ENCODE results near the gene FNDC3B.
"Not testable (repeated sequence)": the region's sequence is repeated elsewhere in the genome, so short reads cannot be mapped to it uniquely, and the experiment has no call there.

Gene FNDC3B

GRCh38 chr3:172365028-172365567 lies 325.7 kb downstream of the FNDC3B start:
- Histone ChIP-seq H3K4me1 (ENCODE audit: insufficient read depth, low read length, poor library complexity, severe bottlenecking) (no peaks in the 10 kb centered on the region), H2AFZ (ENCODE audit: low read length) (no peak overlapping the region), H3K4me2 (ENCODE audit: low read depth, low read length, poor library complexity, severe bottlenecking) (no peak overlapping the region), H3K9me3 (ENCODE audit: insufficient read depth, low read depth, low read length) (no peaks in the 10 kb centered on the region), H3F3A (ENCODE audit: low read depth) (no peaks in the 10 kb centered on the region), H3K9ac (ENCODE audit: low read depth, low read length, poor library complexity, severe bottlenecking) (no peak overlapping the region), H3K79me2 (ENCODE audit: insufficient read depth, low read length) (no peaks in the 10 kb centered on the region), H3K27me3 (ENCODE audit: insufficient read depth, low read length, poor library complexity, severe bottlenecking) (no peaks in the 10 kb centered on the region), H3K9me2 (replicated peaks; ENCODE audit: low read depth, low read length) (no peaks in the 10 kb centered on the region), H3K4me3 (ENCODE audit: low read length, poor library complexity, severe bottlenecking) (no peak overlapping the region), H3K36me3 (ENCODE audit: insufficient read depth, low read length) (peaks cover 16% of the 10 kb centered on the region; the same call in 1 of the 2 replicates), H4K20me1 (ENCODE audit: insufficient read depth, low read length, poor library complexity, severe bottlenecking) (no peaks in the 10 kb centered on the region)
- TF ChIP-seq EZH2phosphoT487 (IDR thresholded peaks at IDR 0.05; ENCODE audit: borderline replicate concordance) (no peak), CTCF (conservative IDR thresholded peaks at IDR 0.05; ENCODE audit: low read length) (no peak)

GRCh38 chr3:172367205-172368105 lies 328.1 kb downstream of the FNDC3B start:
- Histone ChIP-seq H3K4me3 (ENCODE audit: low read length, poor library complexity, severe bottlenecking) (no peak overlapping the region), H3K4me2 (ENCODE audit: low read depth, low read length, poor library complexity, severe bottlenecking) (no peak overlapping the region), H3K9ac (ENCODE audit: low read depth, low read length, poor library complexity, severe bottlenecking) (no peak overlapping the region), H3K27me3 (ENCODE audit: insufficient read depth, low read length, poor library complexity, severe bottlenecking) (no peaks in the 10 kb centered on the region), H3K9me3 (ENCODE audit: insufficient read depth, low read depth, low read length) (no peaks in the 10 kb centered on the region), H3K9me2 (replicated peaks; ENCODE audit: low read depth, low read length) (no peaks in the 10 kb centered on the region), H3K79me2 (ENCODE audit: insufficient read depth, low read length) (no peaks in the 10 kb centered on the region), H2AFZ (ENCODE audit: low read length) (no peak overlapping the region), H3F3A (ENCODE audit: low read depth) (no peaks in the 10 kb centered on the region), H4K20me1 (ENCODE audit: insufficient read depth, low read length, poor library complexity, severe bottlenecking) (no peaks in the 10 kb centered on the region), H3K4me1 (ENCODE audit: insufficient read depth, low read length, poor library complexity, severe bottlenecking) (no peaks in the 10 kb centered on the region), H3K36me3 (ENCODE audit: insufficient read depth, low read length) (peaks cover 16% of the 10 kb centered on the region; the same call in 1 of the 2 replicates)
- TF ChIP-seq CTCF (conservative IDR thresholded peaks at IDR 0.05; ENCODE audit: low read length) (no peak), EZH2phosphoT487 (IDR thresholded peaks at IDR 0.05; ENCODE audit: borderline replicate concordance) (no peak)

DNA sequence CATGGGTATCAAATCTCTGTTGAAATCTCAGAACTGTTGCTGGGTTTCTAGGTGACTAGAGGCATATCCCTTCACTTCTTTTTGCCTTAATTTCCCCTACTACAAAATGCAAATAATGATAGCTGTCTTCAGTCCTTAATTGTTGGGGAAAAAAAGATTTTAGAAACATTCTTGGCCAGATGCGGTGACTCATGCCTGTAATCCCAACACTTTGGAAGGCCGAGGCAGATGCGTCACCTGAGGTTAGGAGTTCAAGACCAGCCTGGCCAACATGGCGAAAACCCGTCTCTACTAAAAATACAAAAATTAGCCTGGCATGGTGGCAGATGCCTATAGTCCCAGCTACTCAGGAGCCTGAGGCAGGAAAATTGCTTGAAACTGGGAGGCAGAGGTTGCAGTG lies 329.2 kb downstream of the FNDC3B start:
- H3K4me2 ChIP-seq (ENCODE audit: low read depth, low read length, poor library complexity, severe bottlenecking); H3K27me3 ChIP-seq (ENCODE audit: insufficient read depth, low read length, poor library complexity, severe bottlenecking); H3K36me3 ChIP-seq (ENCODE audit: insufficient read depth, low read length); H3K9ac ChIP-seq (ENCODE audit: low read depth, low read length, poor library complexity, severe bottlenecking); H3K4me1 ChIP-seq (ENCODE audit: insufficient read depth, low read length, poor library complexity, severe bottlenecking); H3K79me2 ChIP-seq (ENCODE audit: insufficient read depth, low read length); H4K20me1 ChIP-seq (ENCODE audit: insufficient read depth, low read length, poor library complexity, severe bottlenecking); H3K9me2 ChIP-seq (replicated peaks; ENCODE audit: low read depth, low read length); H3K9me3 ChIP-seq (ENCODE audit: insufficient read depth, low read depth, low read length); H3K4me3 ChIP-seq (ENCODE audit: low read length, poor library complexity, severe bottlenecking); H3F3A ChIP-seq (ENCODE audit: low read depth); H2AFZ ChIP-seq (ENCODE audit: low read length): not testable (repeated sequence)

Measured in Loucy (cell line).